ENCODE results near the gene TIMM44.
"Not testable (repeated sequence)": the region's sequence is repeated elsewhere in the genome, so short reads cannot be mapped to it uniquely, and the experiment has no call there.

The TIMM44 gene

DNA sequence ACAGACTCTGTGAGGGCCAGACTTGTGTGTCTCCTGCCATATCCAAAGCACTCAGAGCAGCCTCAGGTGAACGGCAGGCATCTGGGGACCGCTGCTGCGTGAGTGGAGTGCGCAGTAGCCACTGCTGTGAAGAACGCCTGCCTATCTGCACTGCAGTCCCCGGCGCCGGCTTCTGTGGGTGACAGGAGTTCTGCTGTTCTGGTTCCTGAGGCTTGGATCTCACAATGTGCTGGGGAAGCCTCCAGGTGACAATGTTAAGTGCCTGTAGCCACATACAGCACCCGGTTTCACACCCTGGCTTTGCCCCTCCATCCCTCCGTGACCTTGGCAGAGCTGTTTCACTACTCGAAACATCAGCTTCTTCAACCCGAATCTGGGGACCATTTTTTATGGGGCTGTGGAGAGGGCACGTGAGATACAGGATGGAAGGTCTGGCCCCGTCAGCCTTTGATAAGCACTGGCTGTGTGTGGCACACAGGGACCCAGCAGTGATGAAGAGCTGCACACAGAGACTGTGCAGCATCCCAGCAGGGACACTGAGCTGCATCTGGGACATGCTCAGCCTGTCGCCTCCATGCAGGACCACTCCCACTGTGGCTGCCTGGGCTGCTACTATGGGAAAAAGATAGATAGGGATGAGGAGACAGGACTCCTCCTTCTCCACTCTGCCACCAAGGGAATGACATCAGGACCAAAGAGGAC is 33.7 kb upstream of the TIMM44 start:
- no peak for DNase-seq (ENCODE audit: low spot score)

- DNase-seq (ENCODE audit: low spot score), result no peak
These were observed 33.0 kb upstream of the TIMM44 start for GRCh38 chr19:7976461-7976860.

GRCh38 chr19:7975037-7975436 is 31.6 kb upstream of the TIMM44 start:
- no peak for DNase-seq (ENCODE audit: low spot score)

DNA sequence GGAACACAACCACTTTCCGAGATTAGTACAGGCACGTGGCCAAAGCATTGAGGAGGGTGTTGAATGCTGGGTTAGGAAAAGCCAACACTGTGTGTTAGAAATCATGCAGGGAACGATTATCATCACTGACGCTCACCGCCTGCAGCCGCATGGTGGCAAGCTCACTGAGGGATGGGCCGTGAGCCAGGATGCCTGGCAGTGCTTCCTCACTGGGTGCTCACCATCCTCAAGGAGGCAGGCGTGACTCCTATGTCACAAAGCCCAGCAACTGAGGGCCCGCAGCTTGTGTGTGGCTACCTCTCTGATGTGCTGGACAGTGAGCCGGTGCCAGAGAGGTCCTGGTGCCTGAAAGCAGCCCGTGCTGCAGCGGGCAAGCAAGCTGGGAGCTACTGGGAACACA is 30.4 kb upstream of the TIMM44 start:
- DNase-seq (ENCODE audit: low spot score), result no peak

DNA sequence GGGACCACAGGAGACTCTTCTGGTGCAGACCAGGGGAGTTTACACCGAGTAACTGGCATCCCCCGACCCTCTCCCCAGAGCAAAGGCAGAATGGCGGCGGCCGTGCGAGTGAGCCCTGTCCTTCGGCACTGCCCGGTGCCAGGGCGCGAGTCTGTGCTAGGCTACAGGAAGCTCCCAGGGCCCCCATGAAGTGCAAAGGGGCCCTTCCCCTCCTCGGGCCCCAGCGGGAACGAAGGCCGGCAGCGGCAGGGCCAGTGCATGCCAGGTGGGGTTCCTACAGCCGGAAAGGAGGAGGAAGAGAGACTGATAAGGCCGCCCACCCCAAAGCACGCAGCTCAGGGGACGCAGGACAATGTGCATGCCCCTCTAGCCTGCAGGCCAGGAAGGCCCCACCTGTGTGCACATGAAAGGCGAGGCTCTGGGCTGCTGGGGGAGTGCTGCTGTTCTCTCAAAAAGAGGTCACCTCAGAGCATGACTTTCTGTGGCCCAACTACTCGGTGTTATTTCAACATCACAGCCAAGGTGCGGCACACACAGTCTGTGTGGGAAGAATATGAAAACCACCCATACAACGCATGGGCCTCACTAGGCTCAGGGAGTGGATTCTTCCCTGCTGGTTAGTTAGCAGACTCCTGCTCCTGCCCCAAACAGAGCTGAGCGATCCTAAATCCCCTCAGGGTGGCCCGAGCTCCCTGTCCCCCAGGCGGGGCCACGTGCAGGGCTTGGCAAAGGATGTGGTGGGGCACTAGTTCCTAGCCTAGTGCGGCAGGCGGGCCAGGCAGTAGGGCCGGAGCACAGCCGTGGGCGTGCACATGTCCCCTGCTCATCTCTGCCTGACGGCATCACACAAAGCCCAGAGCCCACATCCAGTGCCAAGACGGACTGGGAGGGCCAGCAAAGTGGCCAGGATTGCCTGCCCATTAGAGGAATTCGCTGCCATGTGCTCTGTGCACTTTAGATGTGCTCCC is 28.4 kb upstream of the TIMM44 start:
- no peak for DNase-seq (ENCODE audit: low spot score)

DNA sequence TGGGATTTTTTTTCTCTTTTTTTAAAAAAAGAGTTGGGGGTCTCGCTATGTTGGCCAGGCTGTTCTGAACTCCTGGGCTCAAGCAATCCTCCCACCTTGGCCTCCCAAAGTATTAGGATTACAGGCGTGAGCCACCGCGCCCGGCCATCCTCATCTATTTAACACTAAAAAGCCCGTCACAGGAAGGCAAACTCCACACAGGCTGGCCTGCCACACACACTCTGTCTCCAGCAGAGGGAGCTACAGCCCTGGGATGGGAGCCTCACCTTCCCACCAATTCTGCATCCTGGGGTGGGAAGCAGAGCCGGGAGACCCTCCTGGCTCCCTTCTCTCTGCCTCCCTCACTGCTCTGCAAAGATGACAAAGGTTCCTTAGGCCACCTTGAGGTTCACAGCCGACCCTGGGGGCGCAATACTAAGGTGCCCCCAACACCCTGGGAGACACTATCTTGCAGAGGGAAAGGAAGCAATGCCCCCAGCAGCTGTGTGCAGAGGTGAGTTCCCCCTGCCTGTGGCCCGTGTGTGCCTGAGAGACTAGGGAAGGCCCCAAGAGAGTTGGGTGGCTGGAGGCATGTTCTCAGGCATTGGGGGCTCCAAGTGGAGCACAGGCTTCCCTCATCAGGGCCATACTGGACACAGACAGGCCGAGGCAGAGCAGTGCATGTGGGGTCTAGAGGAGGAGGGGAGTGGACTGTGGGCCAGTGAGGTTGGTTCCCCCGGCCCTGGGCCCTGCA is 27.4 kb upstream of the TIMM44 start:
- DNase-seq (ENCODE audit: low spot score), result peak; percentile 80

DNA sequence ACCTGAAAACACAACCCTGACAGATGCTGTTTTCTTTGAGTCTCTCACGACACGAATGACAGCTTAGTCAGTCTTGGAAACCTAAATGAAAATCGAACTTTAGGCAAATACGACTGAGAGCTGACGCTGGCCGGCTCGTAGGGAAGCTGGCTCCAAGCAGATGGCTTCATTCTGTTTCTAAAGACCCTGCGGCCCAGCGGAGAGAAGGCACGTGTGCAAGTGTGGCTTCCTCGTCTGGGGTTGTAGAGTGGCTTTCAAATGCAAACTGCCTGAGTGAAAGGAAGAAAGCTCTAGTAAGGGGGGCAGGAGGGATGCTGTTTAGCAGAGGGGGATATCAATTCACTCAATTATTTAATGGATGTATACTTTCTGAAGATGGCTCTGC is 26.1 kb upstream of the TIMM44 start:
- DNase-seq (ENCODE audit: low spot score), result no peak

DNA sequence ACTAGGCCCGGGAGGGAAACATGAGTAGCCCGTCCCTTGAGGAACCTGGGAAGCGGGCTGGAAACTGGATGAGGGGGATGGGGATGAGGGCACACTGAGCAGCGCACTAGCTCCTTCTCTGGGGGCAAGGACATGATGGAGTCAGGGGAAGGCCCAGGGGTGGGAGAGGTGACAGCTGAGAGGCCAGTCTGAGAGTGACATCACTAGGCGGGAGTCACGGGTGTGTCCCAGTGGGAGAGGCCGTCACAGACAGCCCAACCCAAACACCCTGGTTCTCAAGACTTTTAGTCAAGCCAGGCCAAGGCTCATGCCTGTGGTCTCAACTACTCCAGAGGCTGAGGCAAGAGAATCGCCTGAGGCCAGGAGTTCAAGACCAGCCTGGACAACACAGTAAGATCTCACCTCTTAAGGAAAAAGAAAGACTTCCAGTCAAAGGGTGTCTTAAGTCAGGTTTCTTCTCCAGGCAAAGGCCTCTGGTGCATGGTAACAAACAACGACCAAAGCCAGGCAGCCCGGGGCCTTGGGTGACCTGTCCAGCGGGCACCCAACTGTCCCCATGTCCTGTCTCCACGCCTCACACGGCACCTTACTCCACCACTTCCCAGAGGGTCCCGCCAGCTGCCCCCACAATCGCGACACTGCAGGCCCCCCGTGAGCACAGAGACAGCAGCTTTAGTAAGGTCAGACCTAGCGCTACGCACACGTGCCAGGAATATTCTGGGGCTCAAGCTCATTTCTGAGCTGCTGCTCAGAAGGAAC is 25.5 kb upstream of the TIMM44 start:
- DNase-seq (ENCODE audit: low spot score), result no peak

- DNase-seq (ENCODE audit: low spot score), result no peak
These were observed 24.7 kb upstream of the TIMM44 start for GRCh38 chr19:7968008-7968795.

DNA sequence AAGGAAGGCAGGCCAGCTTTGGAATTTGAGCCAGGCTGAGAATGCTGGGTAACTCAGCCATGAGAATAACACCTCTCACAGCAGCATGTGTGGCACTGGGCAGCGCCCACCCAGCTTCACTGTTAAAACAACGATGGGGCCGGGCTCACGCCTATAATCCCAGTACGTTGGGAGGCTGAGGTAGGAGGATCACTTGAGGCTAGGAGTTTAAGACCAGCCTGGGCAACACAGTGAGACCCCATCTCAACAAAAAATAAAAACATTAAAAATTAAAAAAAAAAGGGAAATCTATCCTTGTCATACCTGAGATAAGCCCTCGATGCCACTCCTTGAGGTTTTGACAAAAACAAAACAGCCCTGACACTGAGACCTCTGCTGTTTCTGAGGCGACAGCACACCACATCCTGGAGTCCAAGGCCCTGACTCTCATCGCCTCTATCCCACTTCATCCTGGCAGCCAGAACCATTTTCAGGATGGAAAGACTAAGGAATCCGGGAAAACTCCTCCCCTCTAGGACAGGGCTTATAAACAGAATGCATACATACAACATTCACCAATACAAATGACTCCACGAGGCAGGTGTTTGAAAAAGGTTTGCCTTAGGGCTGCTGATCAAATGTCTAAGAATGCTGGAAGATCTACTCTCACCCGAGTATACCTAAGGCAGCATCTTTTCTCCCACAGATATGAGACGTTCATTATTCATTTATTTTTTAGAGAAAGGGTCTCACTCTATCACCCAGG is 22.6 kb upstream of the TIMM44 start:
- no peak for DNase-seq (ENCODE audit: low spot score)

DNA sequence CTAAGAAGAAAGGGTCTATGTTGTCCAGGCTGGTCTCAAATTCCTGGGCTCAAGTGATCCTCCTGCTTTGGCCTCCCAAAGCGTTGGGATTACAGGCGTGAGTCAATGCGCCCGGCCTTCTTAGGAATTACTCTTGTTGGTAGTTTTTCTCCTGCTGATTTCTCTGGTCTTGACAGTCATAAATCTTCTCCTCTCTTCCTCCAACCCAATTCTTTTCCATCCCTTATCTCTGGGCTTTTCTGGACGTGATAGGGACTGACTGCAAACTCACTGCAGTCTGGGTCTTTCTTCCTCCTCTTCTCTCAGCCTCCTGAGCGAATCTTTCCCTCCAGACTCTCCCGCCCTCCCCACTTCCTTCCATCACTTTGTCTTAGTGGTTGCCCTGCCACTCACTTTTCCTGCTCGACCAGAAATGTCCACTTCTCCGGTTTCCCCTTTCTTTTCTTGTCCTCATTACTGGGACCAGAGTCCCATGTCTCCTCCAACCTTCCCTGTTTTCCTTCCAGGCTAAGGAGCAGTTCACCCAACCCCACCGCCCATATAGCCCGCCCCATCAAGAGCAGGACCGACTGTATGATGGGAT is 21.9 kb upstream of the TIMM44 start:
- DNase-seq (ENCODE audit: low spot score), result no peak

- DNase-seq (ENCODE audit: low spot score), result no peak
These were observed 20.1 kb upstream of the TIMM44 start for GRCh38 chr19:7963566-7963965.

DNA sequence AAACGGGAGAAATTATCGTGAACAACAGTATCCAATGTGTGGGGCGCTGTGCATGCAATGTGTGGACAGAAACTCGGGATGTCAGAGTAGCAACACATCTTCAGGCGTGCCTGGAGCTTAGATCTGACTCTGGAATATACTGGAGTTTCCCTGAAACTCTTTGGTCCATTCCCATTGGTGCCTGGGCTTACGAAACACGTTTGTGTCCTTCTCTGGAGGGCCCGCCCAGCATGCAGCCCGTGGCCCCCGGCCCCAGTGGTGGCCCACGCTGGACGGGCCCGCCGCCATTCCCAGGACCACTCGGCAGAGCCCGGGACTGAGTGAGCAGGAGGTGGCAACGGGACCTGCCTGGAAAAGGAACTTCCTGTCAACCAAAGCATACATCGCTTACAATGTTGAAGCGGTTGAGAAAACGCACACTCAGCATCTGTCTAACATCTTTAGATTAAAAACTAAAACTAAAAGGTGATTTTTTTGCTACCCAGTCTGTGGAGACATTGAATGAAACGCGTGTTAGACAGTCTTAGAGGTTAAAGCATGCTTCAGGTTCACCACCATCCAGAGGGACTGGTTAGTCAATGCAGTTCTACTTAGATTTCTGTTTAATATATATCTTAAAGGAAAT is 19.3 kb upstream of the TIMM44 start:
- DNase-seq (ENCODE audit: low spot score), result no peak

DNA sequence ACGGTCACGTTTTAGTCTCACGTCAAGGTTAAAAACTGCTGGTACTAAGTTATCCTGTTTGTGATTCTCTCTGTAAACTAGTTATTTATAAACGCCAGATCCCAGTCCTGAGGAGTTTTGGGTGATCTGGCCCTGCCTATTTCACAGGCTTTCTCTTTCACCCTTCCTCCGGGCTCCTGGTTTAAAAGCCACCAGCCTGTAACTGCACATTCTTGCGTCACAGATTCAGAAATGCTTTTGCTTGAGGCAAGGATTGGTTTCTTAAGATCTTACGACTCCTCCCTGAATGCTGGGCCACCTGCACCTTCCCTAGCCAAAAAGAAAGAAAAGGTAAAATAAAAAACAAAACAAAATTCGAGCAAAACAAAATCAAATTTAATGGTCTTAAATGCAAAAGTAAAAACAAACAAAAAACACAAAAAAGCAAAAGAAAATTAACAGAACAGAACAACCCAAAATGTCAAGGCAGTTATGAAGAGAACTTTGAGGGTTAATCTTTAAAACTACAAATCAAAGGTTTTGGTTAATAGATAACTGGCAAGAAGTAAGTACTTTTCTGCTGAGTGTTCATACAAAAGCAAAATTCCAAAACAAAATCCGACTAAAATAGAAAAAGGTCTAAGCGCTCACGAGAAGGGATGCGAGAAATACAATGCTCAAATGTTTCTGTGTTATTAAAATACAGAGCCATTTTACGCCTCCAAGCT is 18.6 kb upstream of the TIMM44 start:
- DNase-seq (ENCODE audit: low spot score), result no peak

DNA sequence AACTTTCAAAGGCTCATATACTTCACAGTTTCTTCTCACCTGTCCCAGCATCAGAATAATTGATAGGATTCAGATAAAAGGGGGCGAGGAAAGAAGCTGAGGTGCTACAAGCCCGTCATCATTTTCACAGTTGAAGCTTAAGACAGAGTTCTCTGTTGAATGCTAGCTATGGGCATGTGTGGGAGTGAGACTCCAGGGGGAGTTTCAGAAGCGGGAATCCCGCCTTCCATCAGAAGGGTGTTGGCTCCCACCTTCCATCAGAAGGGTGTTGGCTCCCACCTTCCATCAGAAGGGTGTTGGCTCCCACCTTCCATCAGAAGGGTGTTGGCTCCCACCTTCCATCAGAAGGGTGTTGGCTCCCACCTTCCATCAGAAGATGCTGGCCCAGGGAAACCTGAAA is 17.6 kb upstream of the TIMM44 start:
- not testable (repeated sequence) for DNase-seq (ENCODE audit: low spot score)

DNA sequence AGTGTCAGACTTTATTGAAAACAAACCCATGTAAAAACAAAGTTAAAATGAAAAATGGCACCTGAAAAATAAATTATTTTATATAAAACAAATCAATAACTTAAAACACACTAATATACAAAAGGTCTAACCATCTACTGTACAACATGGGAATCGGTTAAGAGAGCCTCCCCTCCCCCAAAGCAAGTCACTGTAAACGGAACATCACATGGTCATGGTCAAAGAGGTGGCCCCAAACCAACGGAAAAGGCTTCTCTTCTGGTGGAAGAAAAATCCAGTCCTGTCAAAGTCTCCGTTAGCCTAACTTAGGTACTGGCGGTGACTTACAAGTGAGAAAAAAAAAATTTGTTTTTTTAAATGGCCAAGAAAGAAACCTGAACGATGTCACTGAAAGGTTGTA is 15.7 kb upstream of the TIMM44 start:
- no peak for DNase-seq (ENCODE audit: low spot score)

GRCh38 chr19:7955696-7956095 is 12.2 kb upstream of the TIMM44 start:
- DNase-seq (ENCODE audit: low spot score), result no peak

- no peak for DNase-seq (ENCODE audit: low spot score)
These were observed 10.1 kb upstream of the TIMM44 start for GRCh38 chr19:7953576-7953975.

GRCh38 chr19:7953060-7953459 is 9.6 kb upstream of the TIMM44 start:
- no peak for DNase-seq (ENCODE audit: low spot score)
